ENCODE data around the gene LCMT2.

The LCMT2 gene

GRCh38 chr15:43276563-43277200, 53.7 kb downstream of the LCMT2 start:
- no peak for DNase-seq

DNA sequence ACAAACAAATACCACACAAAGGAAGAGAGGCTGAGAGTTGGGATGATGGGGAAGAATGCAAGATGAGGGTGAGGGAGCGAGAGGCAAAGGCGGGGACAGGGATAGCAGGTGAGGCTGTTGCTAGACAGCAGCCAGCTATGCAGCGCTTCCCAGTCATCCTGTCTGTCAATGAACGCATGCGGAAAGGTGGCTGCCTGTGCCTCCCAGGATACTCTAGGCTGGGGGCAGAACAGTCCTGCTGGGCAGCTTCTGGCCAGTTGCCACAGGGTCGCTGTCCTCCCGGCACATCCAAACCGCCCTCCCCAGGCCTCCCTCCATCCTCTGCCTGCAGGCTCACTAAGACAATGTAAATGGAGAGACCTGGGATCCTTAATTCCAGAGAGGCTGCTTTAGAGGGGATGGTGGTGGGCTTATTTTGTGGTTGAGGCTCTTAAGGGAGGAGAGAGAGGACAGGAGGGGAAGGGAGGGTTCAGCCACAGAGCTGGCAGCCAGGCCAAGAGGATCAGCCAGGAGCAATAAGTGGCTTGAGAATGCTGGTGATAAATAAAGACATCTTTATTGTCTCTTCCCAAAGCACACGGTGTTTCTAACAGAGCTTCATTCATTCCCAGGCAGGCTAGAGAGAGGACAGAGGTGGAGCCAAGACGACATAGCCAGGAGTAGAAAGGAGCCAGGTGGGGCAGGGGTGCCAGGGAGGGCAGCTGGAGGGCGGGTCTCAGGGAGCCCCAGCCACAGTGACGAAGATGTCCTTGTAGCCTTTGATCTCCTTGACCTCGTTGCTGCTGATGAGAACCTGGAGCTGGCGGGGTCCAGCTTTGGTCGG, 54.4 kb downstream of the LCMT2 start:
- DNase-seq, result no peak

DNA sequence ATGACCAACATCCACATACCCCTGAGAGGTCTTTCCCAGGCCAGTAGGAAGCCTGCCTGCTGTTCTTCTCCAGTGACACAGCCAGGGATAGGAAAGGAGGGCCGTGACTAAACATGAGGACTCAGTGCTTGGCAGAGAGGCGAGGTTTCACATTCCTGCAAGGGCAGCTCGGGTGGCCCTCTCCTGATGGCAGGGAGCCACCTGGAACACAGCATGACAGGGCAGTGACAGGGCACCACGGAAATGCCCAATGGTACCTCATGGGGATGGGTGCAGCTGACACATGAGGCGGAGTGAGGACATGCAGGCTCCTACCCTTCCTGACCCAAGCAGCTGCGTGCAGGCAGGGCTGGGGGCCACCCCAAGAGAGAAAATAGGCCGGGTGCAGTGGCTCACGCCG, 56.2 kb downstream of the LCMT2 start:
- DNase-seq, result peak in 1 of 56 donors; percentile 10
